ENCODE results near the gene HSFX4.

DNA sequence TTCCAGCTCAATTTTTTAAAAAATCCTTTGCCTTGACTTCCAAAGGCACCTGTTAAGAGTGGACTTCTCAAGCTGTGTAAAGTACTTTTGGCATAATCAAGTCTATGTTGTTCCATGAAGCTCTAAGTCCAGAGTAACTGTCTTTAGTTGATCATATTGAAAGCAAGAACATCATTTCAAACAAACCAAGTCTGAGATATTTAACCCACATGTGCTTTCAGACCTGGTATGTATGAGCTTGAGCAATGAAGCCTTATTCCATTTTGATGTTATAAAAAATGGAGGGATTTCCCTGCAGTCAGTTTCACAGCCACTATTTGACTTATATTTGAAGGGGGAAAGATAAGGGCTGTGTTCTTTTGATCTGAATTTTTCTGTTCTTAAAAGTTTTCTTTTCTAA is 32.6 kb downstream of the HSFX4 start:
- TF ChIP-seq, protein P1, sequence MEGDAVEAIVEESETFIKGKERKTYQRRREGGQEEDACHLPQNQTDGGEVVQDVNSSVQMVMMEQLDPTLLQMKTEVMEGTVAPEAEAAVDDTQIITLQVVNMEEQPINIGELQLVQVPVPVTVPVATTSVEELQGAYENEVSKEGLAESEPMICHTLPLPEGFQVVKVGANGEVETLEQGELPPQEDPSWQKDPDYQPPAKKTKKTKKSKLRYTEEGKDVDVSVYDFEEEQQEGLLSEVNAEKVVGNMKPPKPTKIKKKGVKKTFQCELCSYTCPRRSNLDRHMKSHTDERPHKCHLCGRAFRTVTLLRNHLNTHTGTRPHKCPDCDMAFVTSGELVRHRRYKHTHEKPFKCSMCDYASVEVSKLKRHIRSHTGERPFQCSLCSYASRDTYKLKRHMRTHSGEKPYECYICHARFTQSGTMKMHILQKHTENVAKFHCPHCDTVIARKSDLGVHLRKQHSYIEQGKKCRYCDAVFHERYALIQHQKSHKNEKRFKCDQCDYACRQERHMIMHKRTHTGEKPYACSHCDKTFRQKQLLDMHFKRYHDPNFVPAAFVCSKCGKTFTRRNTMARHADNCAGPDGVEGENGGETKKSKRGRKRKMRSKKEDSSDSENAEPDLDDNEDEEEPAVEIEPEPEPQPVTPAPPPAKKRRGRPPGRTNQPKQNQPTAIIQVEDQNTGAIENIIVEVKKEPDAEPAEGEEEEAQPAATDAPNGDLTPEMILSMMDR (IDR thresholded peaks at IDR 0.05) = no peak
- no peak for TF ChIP-seq POLR2AphosphoS5 (IDR thresholded peaks at IDR 0.05)
